Transverse colon (tissue), 4 donors: Measurements from ENCODE around the gene OR1I1.

ENCODE experiments used
- EP300 ChIP-seq: sonication (generic); formaldehyde crosslinking; IDR thresholded peaks from one replicate; pipeline ENCODE4 v1.6.1; 2017; ENCODE audit warnings: antibody characterized with exemption, low read depth
- POLR2AphosphoS5 ChIP-seq, 3 donors: sonication (generic); formaldehyde crosslinking; IDR thresholded peaks; one replicate each; pipeline ENCODE4 v1.6.1; 2016; ENCODE audit warnings: antibody characterized with exemption in 3 of 3
- TF ChIP-seq, protein P1 (sequence below), 5 experiments: fragments of 200-600 bp in 3 of 5; fragments of 450-650 bp in 2 of 5; sonication (generic) in 3 of 5; IDR thresholded peaks; 1 replicate in 2 of 5; 2 replicates in 3 of 5; pipeline ENCODE4 v1.5.1; 2016 to 2017; ENCODE audit warnings: antibody characterized with exemption in 5 of 5, inconsistent platforms in 3 of 5, mild to moderate bottlenecking in 2 of 5, moderate library complexity in 1 of 5

DNA sequence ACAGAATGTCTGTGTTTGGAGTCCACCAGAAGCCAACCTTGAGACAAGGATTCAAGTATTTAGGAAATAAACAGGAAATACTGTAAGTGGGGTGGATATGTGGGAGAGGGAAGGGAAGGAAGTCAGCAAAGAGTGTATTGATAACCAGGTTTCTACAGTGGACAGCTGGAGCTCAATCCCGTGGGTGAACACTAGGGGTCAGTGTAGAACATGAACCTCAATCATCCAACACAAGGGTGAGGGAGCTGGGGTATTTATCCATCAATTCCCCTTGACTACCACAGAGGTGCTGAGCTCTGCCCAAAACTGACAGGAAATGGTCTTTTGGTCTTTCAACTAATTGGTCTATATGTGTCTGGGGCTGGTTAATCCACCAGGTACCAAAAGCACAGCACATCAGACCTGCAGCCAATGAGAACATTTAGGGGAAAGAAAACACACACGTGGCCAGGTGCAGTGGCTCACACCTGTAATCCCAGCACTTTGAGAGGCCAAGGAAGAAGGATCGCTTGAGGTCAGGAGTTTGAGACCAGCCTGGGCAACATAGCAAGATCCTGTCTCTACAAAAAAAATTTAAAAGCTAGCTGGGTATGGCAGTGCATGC, 19.6 kb downstream of the OR1I1 start:
- TF ChIP-seq, protein P1, sequence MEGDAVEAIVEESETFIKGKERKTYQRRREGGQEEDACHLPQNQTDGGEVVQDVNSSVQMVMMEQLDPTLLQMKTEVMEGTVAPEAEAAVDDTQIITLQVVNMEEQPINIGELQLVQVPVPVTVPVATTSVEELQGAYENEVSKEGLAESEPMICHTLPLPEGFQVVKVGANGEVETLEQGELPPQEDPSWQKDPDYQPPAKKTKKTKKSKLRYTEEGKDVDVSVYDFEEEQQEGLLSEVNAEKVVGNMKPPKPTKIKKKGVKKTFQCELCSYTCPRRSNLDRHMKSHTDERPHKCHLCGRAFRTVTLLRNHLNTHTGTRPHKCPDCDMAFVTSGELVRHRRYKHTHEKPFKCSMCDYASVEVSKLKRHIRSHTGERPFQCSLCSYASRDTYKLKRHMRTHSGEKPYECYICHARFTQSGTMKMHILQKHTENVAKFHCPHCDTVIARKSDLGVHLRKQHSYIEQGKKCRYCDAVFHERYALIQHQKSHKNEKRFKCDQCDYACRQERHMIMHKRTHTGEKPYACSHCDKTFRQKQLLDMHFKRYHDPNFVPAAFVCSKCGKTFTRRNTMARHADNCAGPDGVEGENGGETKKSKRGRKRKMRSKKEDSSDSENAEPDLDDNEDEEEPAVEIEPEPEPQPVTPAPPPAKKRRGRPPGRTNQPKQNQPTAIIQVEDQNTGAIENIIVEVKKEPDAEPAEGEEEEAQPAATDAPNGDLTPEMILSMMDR (IDR thresholded peaks at IDR 0.05) = peak; percentile 61 to 73 (median 66)
- no peak for TF ChIP-seq POLR2AphosphoS5 (IDR thresholded peaks at IDR 0.05)
- no peak for TF ChIP-seq EP300
